GM12864 (cell line): ENCODE data around the gene NR6A1.

Source experiments
- DNase-seq: peaks from one replicate; pipeline ENCODE4 v3.0.0-alpha.2; 2011; ENCODE audit warnings: low read depth
- H3K4me3 ChIP-seq: 2 replicates; pipeline ENCODE4 v1.5.1; 2011; ENCODE audit warnings: mild to moderate bottlenecking, low read depth, low read length, control low read depth
- CTCF ChIP-seq: IDR thresholded peaks from 2 replicates; pipeline ENCODE4 v1.5.1; 2011; ENCODE audit warnings: low read depth, mild to moderate bottlenecking, moderate library complexity, low read length, control low read depth, inconsistent platforms; ENCODE audit errors: missing control alignments

The NR6A1 gene

DNA sequence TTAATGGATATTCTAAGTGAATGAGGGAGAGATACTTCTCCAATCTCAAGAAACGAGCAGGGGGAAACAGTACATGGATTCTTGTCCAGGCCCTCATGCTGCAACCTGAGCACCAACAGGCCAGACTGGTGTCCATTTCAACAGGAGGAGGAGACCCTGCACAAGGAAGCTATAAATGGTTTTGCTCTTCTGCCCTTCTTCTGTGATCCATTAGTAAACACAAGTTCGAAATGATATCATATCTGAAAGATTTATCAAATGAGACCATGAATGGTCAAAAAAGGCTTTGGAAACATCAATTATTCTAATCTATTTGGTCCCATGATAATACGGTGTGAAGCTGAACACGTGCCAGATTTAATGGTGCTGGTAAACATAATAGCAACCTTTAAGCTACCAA lies 109.8 kb downstream of the NR6A1 start:
- no peak for TF ChIP-seq CTCF
- no peak for DNase-seq
- no peak overlapping the region for H3K4me3 ChIP-seq

- no peak for DNase-seq
- TF ChIP-seq CTCF: no peak
- peak overlapping the region; percentile 53 for H3K4me3 ChIP-seq
These were observed 110.7 kb downstream of the NR6A1 start for GRCh38 chr9:124660341-124660801.

DNA sequence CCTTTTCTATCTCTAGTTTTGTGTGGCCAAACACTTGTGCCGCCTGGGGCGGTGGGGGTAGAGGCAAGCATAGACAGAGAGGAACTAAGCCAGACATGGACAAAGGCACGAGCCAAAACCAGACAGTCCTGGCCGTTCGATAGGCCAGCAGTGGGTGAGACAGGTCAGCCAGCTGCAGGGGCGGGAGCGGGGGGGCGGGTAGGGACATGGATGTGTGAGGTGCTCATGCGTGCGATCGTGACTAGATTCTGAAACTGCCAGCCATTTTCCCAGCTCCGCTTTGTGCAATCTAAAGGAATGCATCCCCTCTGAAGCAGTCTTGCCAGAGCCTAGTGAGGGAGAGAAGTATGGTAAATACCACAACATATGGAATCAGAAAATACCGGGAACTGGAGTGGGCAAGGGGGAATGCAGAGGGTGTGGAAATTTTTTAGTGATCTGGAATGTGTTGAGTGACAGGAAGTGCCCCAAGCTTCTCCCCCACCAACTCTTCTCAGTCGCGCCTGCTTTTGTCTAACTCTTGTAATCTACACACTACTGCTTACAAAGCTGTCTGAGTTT lies 111.9 kb downstream of the NR6A1 start:
- DNase-seq: peak; percentile 41
- H3K4me3 ChIP-seq: peak overlapping the region; percentile 53
- TF ChIP-seq CTCF: no peak

- DNase-seq: peak; percentile 59
- H3K4me3 ChIP-seq: peak overlapping the region; percentile 53
- no peak for TF ChIP-seq CTCF
These were observed 112.7 kb downstream of the NR6A1 start for GRCh38 chr9:124658165-124659017.

GRCh38 chr9:124657516-124657915 lies 113.6 kb downstream of the NR6A1 start:
- DNase-seq: no peak
- no peak for TF ChIP-seq CTCF
- H3K4me3 ChIP-seq: no peak overlapping the region

- DNase-seq: no peak
- H3K4me3 ChIP-seq: no peak overlapping the region
- no peak for TF ChIP-seq CTCF
These were observed 116.7 kb downstream of the NR6A1 start for GRCh38 chr9:124654431-124654830.
